Gastrocnemius medialis (tissue), 4 donors: ENCODE results near the gene REEP1.

Source experiments
- CTCF ChIP-seq, 5 experiments: fragments of 450-650 bp in 3 of 5; fragments of 200-600 bp in 2 of 5; sonication (generic) in 2 of 5; IDR thresholded peaks in 4 of 5; conservative IDR thresholded peaks in 1 of 5; 1 replicate in 4 of 5; 2 replicates in 1 of 5; pipeline ENCODE4 v1.5.1; 2016 to 2019; ENCODE audit warnings: antibody characterized with exemption in 5 of 5, mild to moderate bottlenecking in 3 of 5, moderate library complexity in 3 of 5
- POLR2A ChIP-seq, 2 donors: fragments of 450-650 bp; IDR thresholded peaks; one replicate each; pipeline ENCODE4 v1.6.1; 2017; ENCODE audit warnings: antibody characterized with exemption in 2 of 2, mild to moderate bottlenecking in 2 of 2, moderate library complexity in 2 of 2

GRCh38 chr2:86313341-86313740 lies 24.1 kb downstream of the REEP1 start:
- TF ChIP-seq CTCF (IDR thresholded peaks at IDR 0.05 in 4 of 5, conservative IDR thresholded peaks at IDR 0.05 in 1 of 5) (no peak), POLR2A (IDR thresholded peaks at IDR 0.05) (no peak)
